GM12878 (cell line): ENCODE measurements around the gene TMED3. TPM values are rescaled to one million over a fixed set of nuclear protein-coding genes. Genes with fewer than 3 reads are reported as not detected.

Experiments
- ATAC-seq: fragments of 200-7000 bp; cut with Tn5 transposase; 3 replicates; pipeline ENCODE4 v1.9.1; 2020; ENCODE audit warnings: mild to moderate bottlenecking, moderate library complexity
- BruUV-seq: library from RNA; stranded (reverse); fragments of 400-500 nt; replicated peaks from 2 replicates; lab custom pipeline; 2021; lab: Mats Ljungman, UMichigan
- CTCF ChIA-PET: fragments of 300-600 bp; sonication (Branson Sonifier 250); formaldehyde crosslinking; extraction: SDS; loops from one replicate; lab custom pipeline; 2021; ENCODE audit warnings: inconsistent platforms; lab: Yijun Ruan, JAX
- POLR2A ChIA-PET: fragments of 350-600 bp; formaldehyde crosslinking; extraction: SDS; loops from one replicate; lab custom pipeline; 2021; ENCODE audit warnings: inconsistent platforms; lab: Charles Lee
- RAD21 ChIA-PET: fragments of 300-600 bp; sonication (Branson Sonifier 250); formaldehyde crosslinking; loops from one replicate; lab custom pipeline; 2023; ENCODE audit warnings: antibody characterized with exemption; ENCODE audit not compliant: unreplicated experiment; lab: Charles Lee
- SMC1A ChIA-PET: fragments of 300-600 bp; sonication (Branson Sonifier 250); formaldehyde crosslinking; loops from one replicate; lab custom pipeline; 2023; ENCODE audit not compliant: unreplicated experiment, uncharacterized antibody; lab: Charles Lee
- DNase-seq: peaks from one replicate; pipeline ENCODE4 v3.0.0-alpha.2; 2011; ENCODE audit warnings: low read depth, low spot score
- FAIRE-seq: peaks from 3 replicates; lab custom pipeline; 2011; peaks lifted over from hg19 to GRCh38; lab: Jason Lieb, UNC
- H2AFZ ChIP-seq: 2 replicates; pipeline ENCODE4 v1.6.0; 2011; ENCODE audit warnings: low read depth, low read length, control low read depth; ENCODE audit not compliant: control insufficient read depth
- H3K27ac ChIP-seq: 2 replicates; pipeline ENCODE4 v1.5.1; 2011; ENCODE audit warnings: control low read depth; ENCODE audit not compliant: control insufficient read depth, insufficient read depth
- H3K27me3 ChIP-seq, 2 experiments: replicated peaks in 1 of 2; 2 replicates each; pipeline versions ENCODE4 v1.6.0 to v1.6.1; 2011; ENCODE audit warnings: low read length in 1 of 2; ENCODE audit not compliant: control insufficient read depth in 2 of 2, insufficient read depth in 2 of 2
- H3K36me3 ChIP-seq, 2 experiments: 2 replicates each; pipeline ENCODE4 v1.5.1; 2011; ENCODE audit warnings: low read length in 1 of 2; ENCODE audit not compliant: control insufficient read depth in 2 of 2, insufficient read depth in 2 of 2
- H3K4me1 ChIP-seq: 2 replicates; pipeline ENCODE4 v1.6.1; 2011; ENCODE audit warnings: mild to moderate bottlenecking, low read length, moderate library complexity, mixed read lengths; ENCODE audit not compliant: control insufficient read depth, insufficient read depth
- H3K4me2 ChIP-seq: 2 replicates; pipeline ENCODE4 v1.6.0; 2011; ENCODE audit warnings: control low read depth; ENCODE audit not compliant: control insufficient read depth, insufficient read depth
- H3K4me3 ChIP-seq: fragments of 200-600 bp; sonication (generic); 2 replicates; pipeline ENCODE4 v1.5.1; 2016
- H3K79me2 ChIP-seq: 2 replicates; pipeline ENCODE4 v1.6.0; 2011; ENCODE audit warnings: low read length; ENCODE audit not compliant: control insufficient read depth, insufficient read depth
- H3K9ac ChIP-seq: 2 replicates; pipeline ENCODE4 v1.8.0; 2011; ENCODE audit warnings: low read length, control low read depth, mixed read lengths; ENCODE audit not compliant: control insufficient read depth, insufficient read depth
- H3K9me3 ChIP-seq: replicated peaks from 3 replicates; pipeline ENCODE4 v1.5.1; 2011; ENCODE audit warnings: mild to moderate bottlenecking, low read length; ENCODE audit not compliant: control insufficient read depth, insufficient read depth
- H4K20me1 ChIP-seq: 2 replicates; pipeline ENCODE4 v1.6.0; 2011; ENCODE audit not compliant: control insufficient read depth, insufficient read depth
- ELK1 ChIP-seq: IDR thresholded peaks from 2 replicates; pipeline ENCODE4 v1.6.1; 2012; ENCODE audit warnings: low read depth, low read length, improper control_type of control experiment
- PKNOX1 ChIP-seq: fragments of 450-650 bp; IDR thresholded peaks from 2 replicates; pipeline ENCODE4 v1.6.1; 2016; ENCODE audit warnings: mild to moderate bottlenecking
- POLR2AphosphoS2 ChIP-seq: IDR thresholded peaks from 2 replicates; pipeline ENCODE4 v1.6.1; 2011; ENCODE audit warnings: low read depth, mild to moderate bottlenecking, low read length, improper control_type of control experiment, moderate library complexity
- RUNX3 ChIP-seq: IDR thresholded peaks from 2 replicates; pipeline ENCODE4 v1.6.1; 2012; ENCODE audit warnings: low read length, inconsistent platforms
- SUZ12 ChIP-seq: fragments of 200-600 bp; sonication (generic); IDR thresholded peaks from one replicate; pipeline ENCODE4 v1.6.1; 2018; ENCODE audit warnings: antibody characterized with exemption, mild to moderate bottlenecking; ENCODE audit not compliant: unreplicated experiment
- TARDBP ChIP-seq: IDR thresholded peaks from 2 replicates; pipeline ENCODE4 v1.6.1; 2016; ENCODE audit warnings: borderline replicate concordance
- WRNIP1 ChIP-seq: IDR thresholded peaks from 2 replicates; pipeline ENCODE4 v1.6.1; 2011; ENCODE audit warnings: low read depth, low read length, improper control_type of control experiment, borderline replicate concordance
- ZBTB33 ChIP-seq: fragments of 450-650 bp; IDR thresholded peaks from 2 replicates; pipeline ENCODE4 v1.6.1; 2017; ENCODE audit warnings: mild to moderate bottlenecking
- ZBTB4 ChIP-seq: fragments of 450-650 bp; formaldehyde crosslinking; IDR thresholded peaks from 2 replicates; pipeline ENCODE4 v1.4.0; 2022; ENCODE audit warnings: mild to moderate bottlenecking, moderate library complexity
- WGBS: methylation state at CpG from one replicate; pipeline ENCODE4 v1.1.6; 2016; ENCODE audit warnings: low lambda C conversion rate; ENCODE audit not compliant: insufficient replicate concordance, insufficient coverage; ENCODE audit errors: missing lambda C conversion rate; 5-methylcytosine and 5-hydroxymethylcytosine counted together
- in situ Hi-C: fragments of 300-500 bp; cut with MboI; formaldehyde crosslinking; loops from 9 replicates; pipeline ENCODE4 v1.14.3; 2018; ENCODE audit warnings: mixed read lengths
- intact Hi-C: fragments of 100-400 bp; cut with micrococcal nuclease; formaldehyde crosslinking; loops from one replicate; pipeline ENCODE4 v1.14.2; 2022; ENCODE audit not compliant: unreplicated experiment
- polyA plus RNA-seq, 11 experiments: library from polyadenylated mRNA; depleted of rRNA in 4 of 11; unstranded in 6 of 11; stranded (reverse) in 5 of 11; fragments of >200 nt; fragmentation: Nextera tagmentation in 4 of 11; fragmentation: Illumina TruSeq in 1 of 11; extraction: Ambion mirVana in 4 of 11; extraction: Trizol in 1 of 11; gene quantifications; 1 replicate in 1 of 11; 2 replicates in 10 of 11; pipeline versions ENCODE4 v1.2.1 to v1.2.3, GENCODE V29; 2011 to 2016; ENCODE audit warnings: inconsistent platforms in 2 of 11, missing spikeins in 2 of 11, low read depth in 1 of 11
- total RNA-seq, 4 experiments: library from RNA; depleted of rRNA in 3 of 4; stranded (reverse); fragments of >200 nt in 3 of 4; fragmentation: Illumina TruSeq in 1 of 4; extraction: Trizol in 1 of 4; gene quantifications; 2 replicates each; pipeline versions ENCODE4 v1.2.1 to v1.2.3, GENCODE V29; 2013 to 2021
- TF ChIP-seq, protein P1 (sequence below): fragments of 450-650 bp; IDR thresholded peaks from 2 replicates; pipeline ENCODE4 v1.6.1; 2016; ENCODE audit warnings: mild to moderate bottlenecking, moderate library complexity, borderline replicate concordance

The TMED3 gene
- total and polyA plus RNA-seq, 10 of the 15 experiments (the other 5 are each of a cell fraction or from before 2014, with no cell fraction given) = 7.6 to 95.8 (median 54.9) TPM

- H3K4me1 ChIP-seq = no peaks in the 10 kb centered on the region
- H3K4me3 ChIP-seq = no peak within 1 kb of the TSS
- in situ Hi-C loops = no loop called here
- ChIA-PET POLR2A (no interaction called here), RAD21 (no interaction called here), CTCF (no interaction called here), SMC1A (no interaction called here)
- DNase-seq (no peak), FAIRE-seq (no peak), ATAC-seq (no peak)
- peaks cover 4 to 6% of the 10 kb centered on the region in 2 experiments; a peak in 3 of 4 replicates for H3K27me3 ChIP-seq
- H3K79me2 ChIP-seq = no peaks in the 10 kb centered on the region
- no peaks in the 10 kb centered on the region for H3K36me3 ChIP-seq
- no peaks in the 10 kb centered on the region; the same call in 2 of the 3 replicates for H3K9me3 ChIP-seq
- no peak within 1 kb of the TSS for H3K4me2 ChIP-seq
- H2AFZ ChIP-seq = no peak within 1 kb of the TSS
- H3K9ac ChIP-seq = no peak within 1 kb of the TSS
- intact Hi-C loops = no loop called here
- H3K27ac ChIP-seq = no peak within 1 kb of the TSS
- 29% methylated on average over 45 of the region's 56 CpGs for WGBS
- BruUV-seq = no TSS peak
- no peaks in the 10 kb centered on the region for H4K20me1 ChIP-seq
- TF ChIP-seq RUNX3 = no peak
- no peak for TF ChIP-seq ZBTB33
- TF ChIP-seq ZBTB4 (CRISPR knock-in tag) = no peak
- TF ChIP-seq, protein P1, sequence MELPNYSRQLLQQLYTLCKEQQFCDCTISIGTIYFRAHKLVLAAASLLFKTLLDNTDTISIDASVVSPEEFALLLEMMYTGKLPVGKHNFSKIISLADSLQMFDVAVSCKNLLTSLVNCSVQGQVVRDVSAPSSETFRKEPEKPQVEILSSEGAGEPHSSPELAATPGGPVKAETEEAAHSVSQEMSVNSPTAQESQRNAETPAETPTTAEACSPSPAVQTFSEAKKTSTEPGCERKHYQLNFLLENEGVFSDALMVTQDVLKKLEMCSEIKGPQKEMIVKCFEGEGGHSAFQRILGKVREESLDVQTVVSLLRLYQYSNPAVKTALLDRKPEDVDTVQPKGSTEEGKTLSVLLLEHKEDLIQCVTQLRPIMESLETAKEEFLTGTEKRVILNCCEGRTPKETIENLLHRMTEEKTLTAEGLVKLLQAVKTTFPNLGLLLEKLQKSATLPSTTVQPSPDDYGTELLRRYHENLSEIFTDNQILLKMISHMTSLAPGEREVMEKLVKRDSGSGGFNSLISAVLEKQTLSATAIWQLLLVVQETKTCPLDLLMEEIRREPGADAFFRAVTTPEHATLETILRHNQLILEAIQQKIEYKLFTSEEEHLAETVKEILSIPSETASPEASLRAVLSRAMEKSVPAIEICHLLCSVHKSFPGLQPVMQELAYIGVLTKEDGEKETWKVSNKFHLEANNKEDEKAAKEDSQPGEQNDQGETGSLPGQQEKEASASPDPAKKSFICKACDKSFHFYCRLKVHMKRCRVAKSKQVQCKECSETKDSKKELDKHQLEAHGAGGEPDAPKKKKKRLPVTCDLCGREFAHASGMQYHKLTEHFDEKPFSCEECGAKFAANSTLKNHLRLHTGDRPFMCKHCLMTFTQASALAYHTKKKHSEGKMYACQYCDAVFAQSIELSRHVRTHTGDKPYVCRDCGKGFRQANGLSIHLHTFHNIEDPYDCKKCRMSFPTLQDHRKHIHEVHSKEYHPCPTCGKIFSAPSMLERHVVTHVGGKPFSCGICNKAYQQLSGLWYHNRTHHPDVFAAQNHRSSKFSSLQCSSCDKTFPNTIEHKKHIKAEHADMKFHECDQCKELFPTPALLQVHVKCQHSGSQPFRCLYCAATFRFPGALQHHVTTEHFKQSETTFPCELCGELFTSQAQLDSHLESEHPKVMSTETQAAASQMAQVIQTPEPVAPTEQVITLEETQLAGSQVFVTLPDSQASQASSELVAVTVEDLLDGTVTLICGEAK = no peak
- TF ChIP-seq TARDBP = no peak
- TF ChIP-seq POLR2AphosphoS2 = no peak
- TF ChIP-seq ELK1 = no peak
- TF ChIP-seq WRNIP1 = no peak
- TF ChIP-seq SUZ12 = no peak
- no peak for TF ChIP-seq PKNOX1
These were observed 28.3 kb upstream of the TMED3 start, which contains the start of gene ANKRD34C for GRCh38 chr15:79282371-79283251. ANKRD34C (plus strand) TSS chr15:79282722; CDS start chr15:79293285, 10,563 bp downstream.
